Cerebellar nuclear complex (tissue), 1 donor: Measurements from ENCODE around the gene C1QA.

Experiments
- DNase-seq, 2 experiments: peaks; one replicate each; lab custom pipeline; 2025; lab: John Stamatoyannopoulos, UW

Gene C1QA, protein sequence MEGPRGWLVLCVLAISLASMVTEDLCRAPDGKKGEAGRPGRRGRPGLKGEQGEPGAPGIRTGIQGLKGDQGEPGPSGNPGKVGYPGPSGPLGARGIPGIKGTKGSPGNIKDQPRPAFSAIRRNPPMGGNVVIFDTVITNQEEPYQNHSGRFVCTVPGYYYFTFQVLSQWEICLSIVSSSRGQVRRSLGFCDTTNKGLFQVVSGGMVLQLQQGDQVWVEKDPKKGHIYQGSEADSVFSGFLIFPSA

DNA sequence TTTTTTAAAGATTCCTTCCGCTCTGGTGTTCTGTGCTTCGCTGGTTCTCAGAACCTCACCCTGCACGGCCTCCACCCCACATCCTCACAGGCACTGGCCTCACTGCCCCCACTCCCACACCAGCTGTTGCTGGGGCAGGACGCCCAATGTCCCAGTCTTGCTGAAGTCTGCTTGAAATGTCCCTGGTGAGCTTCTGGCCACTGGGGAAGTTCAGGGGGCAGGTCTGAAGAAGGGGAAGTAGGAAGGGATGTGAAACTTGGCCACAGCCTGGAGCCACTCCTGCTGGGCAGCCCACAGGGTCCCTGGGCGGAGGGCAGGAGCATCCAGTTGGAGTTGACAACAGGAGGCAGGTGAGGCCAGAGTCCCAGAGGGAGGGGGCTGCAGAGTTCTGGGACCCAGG is at the start of gene C1QA:
C1QA (plus strand) TSS at position 276 of the 400 bp plus-strand sequence. CDS start 989 bp downstream, outside the sequence.
- DNase-seq = no peak

DNA sequence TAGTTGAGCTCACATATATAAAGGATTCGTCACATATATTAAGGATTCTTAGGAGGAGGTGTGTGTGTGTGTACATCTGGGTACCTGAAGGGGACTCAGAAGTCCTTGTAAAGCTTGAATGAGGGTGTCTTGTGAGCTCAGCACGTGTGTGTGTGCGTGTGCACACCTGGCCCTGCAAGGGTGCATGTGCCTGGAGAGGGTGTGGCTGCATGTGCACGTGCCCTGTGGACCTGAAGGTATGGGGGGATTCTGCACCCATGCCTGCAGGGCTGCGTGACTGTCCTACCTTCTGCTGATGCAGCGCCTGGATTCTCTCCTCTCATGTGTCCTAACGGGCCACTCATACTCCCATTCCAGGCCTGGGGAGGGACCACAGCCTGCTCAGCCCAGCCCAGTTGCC is 49.2 kb upstream of the C1QA start:
- DNase-seq = no peak

DNA sequence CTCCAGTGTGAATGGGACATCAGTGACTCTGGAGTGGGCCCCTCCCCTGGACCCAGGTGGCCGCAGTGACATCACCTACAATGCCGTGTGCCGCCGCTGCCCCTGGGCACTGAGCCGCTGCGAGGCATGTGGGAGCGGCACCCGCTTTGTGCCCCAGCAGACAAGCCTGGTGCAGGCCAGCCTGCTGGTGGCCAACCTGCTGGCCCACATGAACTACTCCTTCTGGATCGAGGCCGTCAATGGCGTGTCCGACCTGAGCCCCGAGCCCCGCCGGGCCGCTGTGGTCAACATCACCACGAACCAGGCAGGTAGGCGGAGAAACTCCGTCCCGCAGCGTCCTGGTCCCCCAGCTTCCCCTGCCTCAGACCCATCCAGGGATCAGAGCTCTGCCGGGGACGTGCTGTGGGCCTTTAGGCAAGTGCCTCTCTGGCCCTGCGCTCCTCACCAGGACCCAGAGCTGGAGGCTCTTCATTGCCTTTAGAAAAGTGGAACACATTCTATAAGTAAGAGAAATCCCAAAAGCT is 47.5 kb upstream of the C1QA start:
- DNase-seq = no peak

DNA sequence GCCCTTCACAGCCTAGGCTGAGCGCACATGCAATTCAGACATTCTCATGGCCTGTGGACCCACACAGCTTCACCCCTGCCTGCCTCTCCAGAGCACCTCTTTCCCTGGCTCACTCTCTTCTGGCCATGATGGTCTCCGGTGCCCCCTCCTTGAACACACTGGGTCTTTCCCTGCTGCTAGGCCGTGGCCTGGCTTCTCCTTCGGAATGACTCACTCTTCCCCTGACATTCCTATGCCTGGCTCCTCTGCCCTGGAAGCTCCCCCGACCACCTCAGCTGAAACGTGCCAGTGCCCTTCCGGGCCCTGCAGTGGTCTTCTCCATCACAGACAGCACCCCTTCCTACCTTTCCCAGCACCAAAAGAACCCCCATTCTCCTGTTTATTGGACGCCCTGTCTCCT is 44.9 kb upstream of the C1QA start:
- DNase-seq = no peak

DNA sequence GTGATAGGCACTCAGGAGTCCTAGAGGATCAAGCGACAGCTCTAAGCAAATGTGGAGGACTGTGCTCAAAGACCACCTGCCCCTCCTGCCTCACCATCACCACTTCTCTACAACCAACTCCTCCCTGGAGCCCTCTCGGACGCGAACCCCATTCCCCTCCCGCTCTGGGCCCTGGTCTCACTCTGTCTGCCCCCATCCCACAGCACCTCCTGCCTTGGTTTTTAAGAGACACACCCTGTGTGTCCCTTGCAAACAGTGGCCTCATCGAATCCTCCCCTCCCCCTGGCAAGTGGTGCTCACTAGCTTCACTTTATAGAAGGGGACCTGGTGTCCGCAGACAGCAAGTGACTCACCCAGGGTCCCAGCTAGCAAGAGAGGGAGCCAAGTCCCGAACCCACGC is 44.4 kb upstream of the C1QA start:
- DNase-seq = no peak

DNA sequence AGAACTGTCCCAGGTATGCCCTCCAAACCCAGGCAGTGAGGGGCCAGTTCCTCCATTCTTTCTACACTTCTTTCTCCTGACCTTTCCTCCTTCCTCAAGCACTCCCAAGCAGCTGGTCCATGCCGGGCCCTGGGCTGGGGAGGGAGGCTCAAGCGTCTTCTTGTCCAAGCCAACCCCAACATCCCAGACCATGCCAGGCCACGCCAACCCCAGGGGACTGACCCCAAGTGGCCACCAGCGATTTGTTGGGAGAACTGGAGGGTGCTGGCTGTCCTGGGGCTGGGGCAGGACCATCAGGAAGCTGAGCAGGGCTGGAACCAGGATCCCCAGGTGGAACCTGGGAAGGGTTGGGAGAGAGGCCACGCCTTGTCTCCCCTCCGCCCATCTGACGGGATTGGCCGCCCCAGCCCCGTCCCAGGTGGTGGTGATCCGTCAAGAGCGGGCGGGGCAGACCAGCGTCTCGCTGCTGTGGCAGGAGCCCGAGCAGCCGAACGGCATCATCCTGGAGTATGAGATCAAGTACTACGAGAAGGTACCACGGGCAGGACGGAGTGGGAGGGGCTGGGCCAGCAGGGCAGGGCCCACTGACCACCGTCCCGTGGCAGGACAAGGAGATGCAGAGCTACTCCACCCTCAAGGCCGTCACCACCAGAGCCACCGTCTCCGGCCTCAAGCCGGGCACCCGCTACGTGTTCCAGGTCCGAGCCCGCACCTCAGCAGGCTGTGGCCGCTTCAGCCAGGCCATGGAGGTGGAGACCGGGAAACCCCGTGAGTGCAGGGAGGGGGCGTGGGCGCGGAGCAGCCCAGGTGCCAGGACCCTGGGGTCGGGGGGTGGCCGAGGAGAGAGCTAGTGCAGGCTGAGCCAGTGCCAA is 43.3 kb upstream of the C1QA start:
- no peak for DNase-seq

DNA sequence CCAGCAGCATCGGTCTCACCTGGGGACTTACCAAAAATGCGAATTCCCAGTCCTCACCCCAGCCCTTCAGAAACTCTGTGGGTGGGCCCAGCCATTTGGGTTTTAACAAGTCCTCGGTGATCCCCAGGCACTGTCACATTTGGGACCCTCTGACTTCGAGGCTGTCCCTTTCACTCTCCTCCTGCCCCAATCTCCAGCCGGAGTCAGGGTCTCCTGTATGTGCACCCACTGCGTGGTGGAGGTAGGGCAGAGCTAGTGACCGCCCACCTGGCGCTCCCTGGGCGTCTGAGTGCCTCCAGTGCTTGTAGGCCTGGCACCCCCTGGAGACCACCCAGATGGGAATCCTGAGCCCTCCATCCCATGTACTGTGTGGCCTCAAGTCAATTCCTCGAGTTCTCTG is 42.0 kb upstream of the C1QA start:
- DNase-seq = no peak

DNA sequence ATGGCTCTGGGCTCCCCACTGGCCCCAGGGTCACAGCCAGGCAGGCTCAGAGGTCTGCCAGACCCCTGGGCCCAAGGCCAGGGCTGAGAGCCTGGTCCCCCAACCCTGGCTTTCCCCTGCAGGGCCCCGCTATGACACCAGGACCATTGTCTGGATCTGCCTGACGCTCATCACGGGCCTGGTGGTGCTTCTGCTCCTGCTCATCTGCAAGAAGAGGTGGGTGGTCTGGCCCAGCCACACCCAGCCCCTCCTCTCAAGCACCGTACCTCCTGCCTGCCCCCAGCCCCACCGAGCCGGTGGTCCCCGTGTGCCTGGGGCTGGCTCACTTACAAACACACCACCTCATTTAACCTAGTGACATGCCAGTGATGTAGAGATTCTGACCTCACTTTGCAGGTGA is 41.3 kb upstream of the C1QA start:
- no peak for DNase-seq

DNA sequence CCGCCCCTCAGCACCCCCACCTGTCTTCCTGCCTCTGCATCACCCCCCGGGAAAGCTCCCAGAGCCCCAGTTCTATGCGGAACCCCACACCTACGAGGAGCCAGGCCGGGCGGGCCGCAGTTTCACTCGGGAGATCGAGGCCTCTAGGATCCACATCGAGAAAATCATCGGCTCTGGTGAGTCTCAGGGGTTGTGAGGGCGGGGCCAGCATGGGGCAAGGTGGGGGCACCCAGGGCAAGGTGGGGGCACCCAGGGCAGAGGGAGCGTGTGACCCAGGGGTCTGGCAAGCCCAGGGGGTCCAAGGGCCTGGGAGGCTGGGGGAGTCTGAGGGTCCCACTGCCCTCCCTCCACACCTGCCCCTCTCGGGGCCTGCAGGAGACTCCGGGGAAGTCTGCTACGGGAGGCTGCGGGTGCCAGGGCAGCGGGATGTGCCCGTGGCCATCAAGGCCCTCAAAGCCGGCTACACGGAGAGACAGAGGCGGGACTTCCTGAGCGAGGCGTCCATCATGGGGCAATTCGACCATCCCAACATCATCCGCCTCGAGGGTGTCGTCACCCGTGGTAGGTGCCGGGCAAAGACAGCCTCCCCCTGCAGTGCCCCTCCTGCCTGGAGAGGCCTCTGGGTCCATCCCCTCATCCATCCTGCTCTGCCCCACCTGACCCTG is 39.0 kb upstream of the C1QA start:
- DNase-seq = no peak

DNA sequence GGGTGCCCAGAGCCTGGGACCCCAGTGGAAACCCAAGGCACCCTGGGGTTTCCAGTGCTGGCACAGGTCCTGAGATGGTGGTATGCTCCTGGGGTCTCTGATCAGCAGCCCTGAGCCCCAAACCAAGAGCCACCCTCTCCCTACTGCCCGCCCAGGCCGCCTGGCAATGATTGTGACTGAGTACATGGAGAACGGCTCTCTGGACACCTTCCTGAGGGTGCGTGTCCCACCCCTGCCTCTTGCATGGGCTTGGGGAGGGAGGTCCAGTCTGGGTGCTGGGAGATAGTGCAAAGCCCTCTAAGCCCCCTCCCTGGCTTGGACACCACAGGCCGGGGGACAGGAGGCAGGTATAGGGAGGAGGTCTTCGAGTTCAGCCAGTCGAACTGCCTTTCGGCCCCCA is 38.4 kb upstream of the C1QA start:
- no peak for DNase-seq

DNA sequence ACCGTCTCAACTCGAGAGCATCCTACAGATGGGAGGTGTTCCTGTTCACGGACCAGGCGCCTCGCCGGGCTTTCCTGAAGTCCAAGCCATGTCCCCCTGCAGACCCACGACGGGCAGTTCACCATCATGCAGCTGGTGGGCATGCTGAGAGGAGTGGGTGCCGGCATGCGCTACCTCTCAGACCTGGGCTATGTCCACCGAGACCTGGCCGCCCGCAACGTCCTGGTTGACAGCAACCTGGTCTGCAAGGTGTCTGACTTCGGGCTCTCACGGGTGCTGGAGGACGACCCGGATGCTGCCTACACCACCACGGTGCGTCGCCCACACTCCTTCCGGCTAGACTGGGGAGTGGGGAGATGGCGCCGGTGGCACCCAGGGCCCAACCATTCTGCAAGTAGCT is 37.7 kb upstream of the C1QA start:
- no peak for DNase-seq

DNA sequence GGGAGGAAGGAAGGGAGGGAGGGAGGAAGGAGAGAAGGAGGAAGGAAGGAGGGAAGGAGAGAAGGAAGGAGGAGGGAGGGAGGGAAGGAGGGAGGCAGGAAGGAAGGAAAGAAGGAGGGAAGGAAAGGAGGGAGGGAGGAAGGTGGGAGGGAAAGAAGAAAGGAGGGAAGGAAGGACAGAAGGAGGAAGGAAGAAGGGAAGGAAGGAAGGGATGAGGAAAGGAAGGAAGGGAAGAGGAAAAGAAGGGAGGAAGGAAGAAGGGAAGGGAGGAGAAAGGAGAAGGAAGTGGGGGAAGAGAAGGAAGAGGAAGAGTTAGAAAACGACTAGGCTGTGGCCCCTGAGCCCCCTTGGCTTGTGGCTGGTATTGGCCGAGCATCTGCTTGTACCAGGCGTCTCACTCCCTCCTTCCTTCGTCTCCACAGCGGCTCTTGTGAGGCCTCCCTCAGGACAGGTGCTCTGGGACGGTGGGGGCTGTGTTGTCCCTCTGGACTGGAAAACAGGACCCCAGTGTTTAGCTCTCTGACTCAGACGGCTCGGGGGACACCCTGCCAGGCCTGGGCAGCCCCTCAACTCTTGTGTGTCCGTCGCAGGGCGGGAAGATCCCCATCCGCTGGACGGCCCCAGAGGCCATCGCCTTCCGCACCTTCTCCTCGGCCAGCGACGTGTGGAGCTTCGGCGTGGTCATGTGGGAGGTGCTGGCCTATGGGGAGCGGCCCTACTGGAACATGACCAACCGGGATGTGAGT is 36.2 kb upstream of the C1QA start:
- peak in 1 of 2 experiments; percentile 6 for DNase-seq

DNA sequence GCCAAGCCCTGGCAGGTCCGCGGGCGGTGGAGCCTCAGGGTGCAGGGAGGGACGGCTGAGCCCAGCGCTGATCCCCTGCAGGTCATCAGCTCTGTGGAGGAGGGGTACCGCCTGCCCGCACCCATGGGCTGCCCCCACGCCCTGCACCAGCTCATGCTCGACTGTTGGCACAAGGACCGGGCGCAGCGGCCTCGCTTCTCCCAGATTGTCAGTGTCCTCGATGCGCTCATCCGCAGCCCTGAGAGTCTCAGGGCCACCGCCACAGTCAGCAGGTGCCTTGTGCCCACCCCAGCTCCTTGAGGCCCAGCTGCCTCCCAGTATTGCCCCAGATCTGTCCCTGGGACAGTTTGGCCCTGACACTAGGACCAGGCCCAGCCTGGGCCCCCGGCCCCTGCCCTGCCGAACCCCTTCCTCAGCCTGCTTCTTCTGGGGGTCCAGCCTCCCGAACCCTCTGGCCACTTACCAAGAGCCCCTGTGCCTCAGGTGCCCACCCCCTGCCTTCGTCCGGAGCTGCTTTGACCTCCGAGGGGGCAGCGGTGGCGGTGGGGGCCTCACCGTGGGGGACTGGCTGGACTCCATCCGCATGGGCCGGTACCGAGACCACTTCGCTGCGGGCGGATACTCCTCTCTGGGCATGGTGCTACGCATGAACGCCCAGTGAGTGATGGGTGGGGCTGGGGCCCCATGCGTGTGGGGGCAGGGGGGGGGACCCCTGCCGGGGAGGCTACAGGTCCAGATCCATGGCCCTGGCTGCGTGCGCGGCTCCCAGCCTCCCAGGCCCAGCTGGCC is 35.4 kb upstream of the C1QA start:
- DNase-seq = no peak

DNA sequence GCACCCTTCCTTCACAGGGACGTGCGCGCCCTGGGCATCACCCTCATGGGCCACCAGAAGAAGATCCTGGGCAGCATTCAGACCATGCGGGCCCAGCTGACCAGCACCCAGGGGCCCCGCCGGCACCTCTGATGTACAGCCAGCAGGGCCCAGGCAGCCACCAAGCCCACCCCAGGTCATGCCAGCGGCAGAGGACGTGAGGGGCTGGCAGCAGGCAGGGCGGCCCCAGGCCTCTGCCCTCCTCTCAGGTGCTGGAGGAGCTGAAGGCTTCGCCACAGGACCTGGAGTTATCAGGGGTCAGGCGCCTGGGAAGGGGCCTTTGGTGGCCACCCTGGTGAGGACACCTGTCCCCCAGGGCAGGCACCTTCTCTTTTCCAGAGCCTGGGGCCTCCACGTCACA is 34.8 kb upstream of the C1QA start:
- no peak for DNase-seq

DNA sequence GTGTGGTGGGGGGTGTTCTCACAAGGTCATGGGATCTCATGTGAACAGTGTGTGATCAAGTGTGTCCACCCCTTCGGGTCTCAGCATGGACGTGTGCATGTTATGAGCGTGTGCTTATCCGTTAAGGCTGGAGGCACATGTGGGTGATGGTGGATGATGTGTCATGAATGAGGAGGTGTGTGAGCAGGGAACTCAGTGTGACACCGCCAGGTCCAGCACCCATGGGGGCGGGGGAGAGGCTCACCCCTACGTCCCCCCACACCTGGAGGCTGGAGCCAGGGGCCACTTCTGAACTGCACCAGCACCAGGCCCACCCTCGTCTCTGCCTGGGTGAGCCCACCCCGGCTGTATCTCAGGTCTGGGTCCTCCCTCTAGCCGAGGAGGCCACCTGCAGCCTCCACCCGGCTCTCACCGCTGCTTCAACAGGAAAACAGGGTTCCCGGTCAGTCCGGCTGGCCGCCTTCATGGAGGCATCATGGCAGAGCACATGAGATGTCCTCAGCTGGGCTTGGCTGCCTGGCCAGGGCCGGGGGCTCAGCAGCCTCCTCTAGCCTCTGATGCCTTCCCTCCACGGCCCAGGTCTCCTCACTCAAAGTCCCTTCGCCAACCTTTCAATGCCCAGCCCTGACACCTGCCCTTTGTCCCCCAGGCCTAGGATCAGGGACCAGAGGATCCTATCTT is 34.2 kb upstream of the C1QA start:
- no peak for DNase-seq

DNA sequence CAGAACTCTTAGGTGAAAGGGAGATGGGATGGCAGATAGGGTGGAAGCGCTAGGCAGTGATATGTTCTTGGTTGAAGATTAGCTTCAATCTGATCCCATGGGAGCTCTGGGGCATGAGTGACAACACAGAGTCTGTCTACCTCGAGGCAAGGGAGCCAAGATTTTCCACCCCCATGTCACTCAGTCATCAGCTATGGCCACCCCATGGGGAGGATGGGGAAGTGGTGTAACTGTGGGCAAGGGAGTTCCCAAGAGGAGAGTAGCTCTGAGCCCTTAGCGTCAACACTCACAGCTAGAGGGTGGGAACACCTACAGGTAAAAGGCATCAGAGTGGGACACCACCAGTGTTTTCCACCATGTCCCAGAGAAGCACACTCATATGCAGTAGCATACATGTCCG is 30.3 kb upstream of the C1QA start:
- no peak for DNase-seq

DNA sequence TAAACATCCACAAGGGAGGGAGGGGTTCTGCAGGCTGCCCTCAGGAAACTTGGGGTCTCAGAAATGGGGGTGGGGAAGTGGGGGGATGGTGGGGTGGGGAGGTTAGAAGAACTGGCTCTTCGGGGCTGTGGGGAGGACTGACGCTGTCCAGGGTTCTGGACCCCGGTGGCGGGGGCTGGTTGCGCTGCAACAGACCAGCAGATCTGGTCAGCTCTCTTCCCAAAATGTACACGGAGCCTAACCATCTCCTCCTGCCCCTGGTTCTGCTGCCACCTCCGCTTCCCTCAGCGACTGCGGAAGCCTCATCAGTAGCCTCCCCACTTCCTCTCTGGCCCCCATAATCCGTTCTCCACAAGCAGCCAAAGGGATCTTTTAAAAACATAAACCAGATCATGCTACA is 29.3 kb upstream of the C1QA start:
- no peak for DNase-seq

DNA sequence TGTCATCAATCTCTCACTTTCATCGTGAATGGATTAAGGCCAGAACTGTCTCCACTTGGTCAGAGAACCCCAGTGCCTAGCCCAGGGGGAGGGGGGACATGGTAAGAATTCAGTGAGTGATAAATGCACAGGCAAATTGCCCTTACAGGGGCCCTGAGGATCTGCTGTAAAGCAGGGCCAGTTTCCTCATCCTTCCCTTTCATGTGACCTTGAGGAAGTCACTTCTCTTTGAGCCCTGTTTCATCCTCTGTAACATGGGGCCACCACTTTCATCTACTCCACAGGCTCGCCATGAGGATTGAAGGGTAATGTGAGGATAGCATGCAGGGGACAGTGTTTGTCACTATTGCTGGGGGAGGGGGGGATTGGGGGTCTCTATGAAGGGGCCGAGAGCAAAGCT is 28.1 kb upstream of the C1QA start:
- no peak for DNase-seq

DNA sequence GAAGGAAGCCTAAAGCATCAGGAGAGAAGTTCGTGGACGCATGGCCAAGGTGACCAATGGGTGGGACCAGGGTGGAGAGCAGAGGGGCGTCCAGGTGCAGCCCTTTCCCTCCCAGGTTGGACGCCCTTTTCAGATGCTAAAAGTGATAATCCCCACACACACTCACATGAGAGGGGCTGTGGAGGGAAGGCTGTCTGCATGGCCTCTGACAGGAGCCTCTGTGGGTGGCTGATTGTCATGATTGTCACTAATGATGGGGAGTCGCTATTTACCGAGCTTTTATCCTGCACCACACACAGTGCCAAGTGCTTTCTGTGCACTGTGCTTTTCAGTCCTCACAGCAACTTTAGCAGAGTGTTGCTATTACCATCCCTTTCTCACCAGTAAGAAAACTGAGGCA is 27.1 kb upstream of the C1QA start:
- DNase-seq = no peak

DNA sequence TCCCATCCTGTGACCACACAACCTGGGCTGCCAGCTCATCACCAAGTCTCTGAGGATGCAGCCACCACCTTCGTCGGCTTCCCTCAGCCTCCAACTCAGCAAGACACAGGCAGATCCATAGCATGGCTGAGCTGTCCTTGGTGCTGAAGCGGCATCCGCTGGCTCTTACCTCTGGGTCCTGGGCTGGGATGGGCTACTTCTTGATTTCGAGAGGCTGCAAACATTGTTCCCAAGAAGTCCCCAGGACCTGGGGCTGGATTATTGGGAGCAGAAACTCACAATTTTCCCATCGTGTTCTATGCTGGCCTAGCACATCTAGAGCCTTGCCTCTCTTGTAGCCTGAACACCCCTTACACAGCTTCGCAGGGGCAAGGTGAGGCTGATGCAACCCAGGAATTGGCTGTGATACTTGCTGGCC is 24.9 kb upstream of the C1QA start:
- no peak for DNase-seq
